Immature natural killer cell (primary cell): ENCODE data around the gene NECAB2. TPM values are rescaled to one million over a fixed set of nuclear protein-coding genes. Genes with fewer than 3 reads are reported as not detected.
"Not testable (repeated sequence)": the region's sequence is repeated elsewhere in the genome, so short reads cannot be mapped to it uniquely, and the experiment has no call there.

Experiments used
- DNase-seq, 3 donors: peaks; one replicate each; pipeline ENCODE4 v3.0.0; 2022; ENCODE audit warnings: mixed read lengths in 1 of 3
- H3K27ac Mint-ChIP-seq, 6 donors: one replicate each; pipeline ENCODE4 v1.8.0; 2020; ENCODE audit warnings: mixed read lengths in 6 of 6, mild to moderate bottlenecking in 5 of 6, inconsistent platforms in 4 of 6, moderate library complexity in 3 of 6
- H3K27me3 Mint-ChIP-seq, 3 donors: one replicate each; pipeline ENCODE4 v1.8.0; 2020 to 2021; ENCODE audit warnings: low read depth in 3 of 3, mild to moderate bottlenecking in 3 of 3, mixed read lengths in 3 of 3, moderate library complexity in 3 of 3, inconsistent platforms in 1 of 3
- H3K36me3 Mint-ChIP-seq, 3 donors: one replicate each; pipeline ENCODE4 v1.8.0; 2020; ENCODE audit warnings: mixed read lengths in 3 of 3, inconsistent platforms in 2 of 3, mild to moderate bottlenecking in 2 of 3
- H3K4me1 Mint-ChIP-seq, 2 donors: one replicate each; pipeline ENCODE4 v1.8.0; 2020; ENCODE audit warnings: inconsistent platforms in 2 of 2, mild to moderate bottlenecking in 2 of 2, mixed read lengths in 2 of 2, moderate library complexity in 1 of 2
- H3K4me3 Mint-ChIP-seq, 5 donors: one replicate each; pipeline ENCODE4 v1.8.0; 2020; ENCODE audit warnings: mild to moderate bottlenecking in 5 of 5, mixed read lengths in 5 of 5, inconsistent platforms in 3 of 5, moderate library complexity in 3 of 5
- H3K9me3 Mint-ChIP-seq, 6 donors: one replicate each; pipeline ENCODE4 v1.8.0; 2020; ENCODE audit warnings: mild to moderate bottlenecking in 6 of 6, mixed read lengths in 6 of 6, inconsistent platforms in 4 of 6, moderate library complexity in 3 of 6
- polyA plus RNA-seq, 3 donors: library from polyadenylated mRNA; unstranded; fragments of 300-500 nt; fragmentation: Illumina TruSeq; gene quantifications; one replicate each; pipeline ENCODE4 v1.2.3, GENCODE V29; 2021

Gene NECAB2
- polyA plus RNA-seq, 3 donors from 2014 or later: not detected

DNA sequence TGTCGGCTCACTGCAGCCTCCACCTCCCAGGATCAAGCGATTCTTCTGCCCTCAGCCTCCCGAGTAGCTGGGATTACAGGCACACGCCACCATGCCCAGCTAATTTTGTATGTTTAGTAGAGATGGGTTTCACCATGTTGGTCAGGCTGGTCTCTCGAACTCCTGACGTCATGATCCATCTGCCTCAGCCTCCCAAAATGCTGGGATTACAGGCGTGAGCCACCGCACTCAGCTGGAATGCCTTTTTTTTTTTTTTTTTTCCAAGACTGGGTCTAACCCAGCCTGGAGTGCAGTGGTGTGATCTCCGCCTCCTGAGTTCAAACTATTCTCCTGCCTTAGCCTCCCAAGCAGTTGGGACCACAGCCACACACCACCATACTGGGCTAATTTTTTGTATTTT lies 26.5 kb upstream of the NECAB2 start:
- H3K27ac Mint-ChIP-seq, H3K36me3 Mint-ChIP-seq, H3K4me1 Mint-ChIP-seq, H3K4me3 Mint-ChIP-seq, DNase-seq, H3K9me3 Mint-ChIP-seq, H3K27me3 Mint-ChIP-seq: not testable (repeated sequence)

DNA sequence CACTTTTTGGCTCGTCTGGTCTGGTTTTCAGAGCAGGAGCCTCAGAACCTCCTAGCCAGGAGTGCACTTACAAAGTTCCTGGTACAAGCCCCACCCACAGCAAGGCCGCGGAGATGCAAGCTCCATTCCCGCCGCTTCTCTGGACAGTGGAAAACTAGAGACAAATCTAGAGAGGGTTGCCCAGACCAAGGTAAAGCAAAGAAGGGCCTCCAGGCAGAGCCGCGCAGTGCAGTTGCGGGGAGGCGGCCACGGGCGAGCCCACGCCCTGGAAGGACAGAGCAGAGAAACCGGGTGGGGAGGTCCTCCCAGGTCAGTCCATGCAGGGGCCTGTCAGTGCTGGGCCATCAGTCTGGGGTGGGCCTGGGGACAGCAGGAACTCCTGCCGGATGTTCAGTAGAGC lies 26.0 kb upstream of the NECAB2 start:
- H3K27ac Mint-ChIP-seq: no peak overlapping the region
- DNase-seq: no peak

GRCh38 chr16:83942815-83943515 lies 25.1 kb upstream of the NECAB2 start:
- H3K36me3 Mint-ChIP-seq: no peaks in the 10 kb centered on the region
- peaks cover 3 to 7% (median 3%) of the 10 kb centered on the region in 3 donors for H3K27me3 Mint-ChIP-seq
- no peak overlapping the region for H3K4me3 Mint-ChIP-seq

More for the DNA sequence above, 26.0 kb upstream of the NECAB2 start:
- no peaks in the 10 kb centered on the region for H3K36me3 Mint-ChIP-seq
- peaks cover 3 to 9% (median 3%) of the 10 kb centered on the region in 3 donors for H3K27me3 Mint-ChIP-seq
- no peaks in the 10 kb centered on the region for H3K9me3 Mint-ChIP-seq
- H3K4me1 Mint-ChIP-seq: no peaks in the 10 kb centered on the region
- no peak overlapping the region for H3K4me3 Mint-ChIP-seq

GRCh38 chr16:83943516-83944050 lies 24.5 kb upstream of the NECAB2 start:
- H3K9me3 Mint-ChIP-seq: peaks cover 0 to 2% (median 0%) of the 10 kb centered on the region in 6 donors
- no peak overlapping the region for H3K4me3 Mint-ChIP-seq
- no peak for DNase-seq
- no peak overlapping the region for H3K27ac Mint-ChIP-seq
- H3K27me3 Mint-ChIP-seq: peaks cover 3 to 7% (median 3%) of the 10 kb centered on the region in 3 donors
- H3K36me3 Mint-ChIP-seq: no peaks in the 10 kb centered on the region
- no peaks in the 10 kb centered on the region for H3K4me1 Mint-ChIP-seq

More at GRCh38 chr16:83942815-83943515, 25.1 kb upstream of the NECAB2 start:
- no peak for DNase-seq
- Mint-ChIP-seq H3K9me3 (peaks cover 0 to 2% (median 0%) of the 10 kb centered on the region in 6 donors), H3K4me1 (no peaks in the 10 kb centered on the region), H3K27ac (no peak overlapping the region)

- H3K4me3 Mint-ChIP-seq: no peak overlapping the region
- H3K27ac Mint-ChIP-seq: no peak overlapping the region
- no peaks in the 10 kb centered on the region for H3K4me1 Mint-ChIP-seq
- H3K36me3 Mint-ChIP-seq: no peaks in the 10 kb centered on the region
- no peak for DNase-seq
- H3K9me3 Mint-ChIP-seq: peaks cover 0 to 2% (median 0%) of the 10 kb centered on the region in 6 donors
- H3K27me3 Mint-ChIP-seq: peaks cover 1 to 5% (median 4%) of the 10 kb centered on the region in 3 donors
Observed at GRCh38 chr16:83945587-83945986, 22.5 kb upstream of the NECAB2 start.

GRCh38 chr16:83946154-83946780 lies 21.8 kb upstream of the NECAB2 start:
- H3K36me3 Mint-ChIP-seq: no peaks in the 10 kb centered on the region
- H3K27ac Mint-ChIP-seq: no peak overlapping the region
- no peaks in the 10 kb centered on the region for H3K4me1 Mint-ChIP-seq
- no peak overlapping the region for H3K4me3 Mint-ChIP-seq
- H3K27me3 Mint-ChIP-seq: peaks cover 1 to 3% (median 3%) of the 10 kb centered on the region in 3 donors
- no peak for DNase-seq
- peaks cover 0 to 2% (median 0%) of the 10 kb centered on the region in 6 donors for H3K9me3 Mint-ChIP-seq

- Mint-ChIP-seq H3K4me3 (no peak overlapping the region), H3K9me3 (peaks cover 0 to 2% (median 0%) of the 10 kb centered on the region in 6 donors), H3K4me1 (no peaks in the 10 kb centered on the region), H3K36me3 (no peaks in the 10 kb centered on the region), H3K27me3 (peaks cover 1 to 3% (median 3%) of the 10 kb centered on the region in 3 donors), H3K27ac (no peak overlapping the region)
- no peak for DNase-seq
Observed at GRCh38 chr16:83946781-83947566, 21.1 kb upstream of the NECAB2 start.

DNA sequence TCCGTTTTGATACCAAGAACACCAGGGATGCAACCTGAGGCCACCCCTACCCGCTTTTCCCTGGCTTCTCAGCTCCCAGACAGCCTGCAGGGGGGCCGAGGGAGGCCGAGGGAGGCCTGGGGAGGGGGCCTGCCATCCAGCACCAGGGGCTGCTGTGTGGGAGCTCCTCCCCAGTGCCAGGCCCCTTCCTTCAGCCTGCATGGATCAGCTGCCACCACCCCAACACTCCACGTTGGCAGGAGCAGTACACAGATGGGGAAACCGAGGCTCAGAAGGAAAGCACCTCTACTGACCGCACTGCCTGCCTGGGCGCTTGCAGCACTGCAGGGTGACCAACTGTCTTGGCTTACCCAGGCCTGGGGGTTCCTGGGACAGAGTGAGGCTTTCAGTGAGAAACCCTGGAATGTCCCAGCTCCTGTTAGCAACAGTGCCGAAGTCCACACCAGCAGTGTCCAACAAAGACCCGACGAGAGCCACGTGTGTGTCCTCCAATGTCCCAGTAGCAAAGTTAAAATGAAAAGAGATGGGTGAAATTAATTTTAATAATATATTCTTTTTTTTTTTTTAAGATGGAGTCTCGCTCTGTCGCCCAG lies 20.3 kb upstream of the NECAB2 start:
- Mint-ChIP-seq H3K27me3 (peaks cover 1 to 3% (median 3%) of the 10 kb centered on the region in 3 donors), H3K36me3 (no peaks in the 10 kb centered on the region), H3K4me3 (no peak overlapping the region), H3K27ac (no peak overlapping the region), H3K4me1 (peaks cover 0 to 1% of the 10 kb centered on the region in 2 donors), H3K9me3 (peaks cover 0 to 2% (median 0%) of the 10 kb centered on the region in 6 donors)
- DNase-seq: no peak

GRCh38 chr16:83948914-83949723 lies 18.9 kb upstream of the NECAB2 start:
- no peak for DNase-seq
- Mint-ChIP-seq H3K27me3 (peaks cover 1 to 3% (median 3%) of the 10 kb centered on the region in 3 donors), H3K4me1 (peaks cover 0 to 4% of the 10 kb centered on the region in 2 donors), H3K9me3 (peaks cover 0 to 2% (median 0%) of the 10 kb centered on the region in 6 donors), H3K27ac (no peak overlapping the region), H3K36me3 (no peaks in the 10 kb centered on the region), H3K4me3 (no peak overlapping the region)

GRCh38 chr16:83949724-83950001 lies 18.4 kb upstream of the NECAB2 start:
- DNase-seq: no peak
- H3K36me3 Mint-ChIP-seq: no peaks in the 10 kb centered on the region
- H3K4me3 Mint-ChIP-seq: no peak overlapping the region
- peaks cover 1 to 6% (median 3%) of the 10 kb centered on the region in 3 donors for H3K27me3 Mint-ChIP-seq
- H3K4me1 Mint-ChIP-seq: peaks cover 0 to 4% of the 10 kb centered on the region in 2 donors
- H3K9me3 Mint-ChIP-seq: peaks cover 0 to 2% (median 0%) of the 10 kb centered on the region in 6 donors
- H3K27ac Mint-ChIP-seq: no peak overlapping the region

DNA sequence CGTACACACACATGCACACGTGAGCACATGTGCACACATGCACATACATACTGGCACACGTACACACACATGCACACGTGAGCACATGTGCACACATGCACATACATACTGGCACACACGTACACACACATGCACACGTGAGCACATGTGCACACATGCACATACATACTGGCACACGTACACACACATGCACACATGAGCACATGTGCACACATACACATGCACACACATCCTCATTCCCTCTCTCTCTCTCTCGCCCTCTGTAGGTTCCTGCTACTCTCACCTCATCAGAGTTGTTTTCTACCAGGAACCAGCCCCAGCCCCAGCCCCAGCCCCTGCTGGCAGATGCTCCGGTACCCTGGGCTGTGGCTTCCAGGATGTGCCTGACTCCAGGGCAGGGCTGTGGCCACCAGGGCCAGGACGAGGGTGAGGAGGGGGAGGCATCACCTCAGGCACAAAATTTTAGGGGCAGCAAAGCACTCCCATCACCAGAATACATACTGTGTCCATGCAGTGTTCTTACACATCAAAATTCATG lies 17.1 kb upstream of the NECAB2 start:
- H3K4me1 Mint-ChIP-seq, H3K36me3 Mint-ChIP-seq, DNase-seq, H3K4me3 Mint-ChIP-seq, H3K27ac Mint-ChIP-seq, H3K27me3 Mint-ChIP-seq, H3K9me3 Mint-ChIP-seq: not testable (repeated sequence)

GRCh38 chr16:83951544-83951943 lies 16.5 kb upstream of the NECAB2 start:
- DNase-seq: no peak
- H3K9me3 Mint-ChIP-seq: peaks cover 0 to 2% (median 0%) of the 10 kb centered on the region in 6 donors
- H3K27ac Mint-ChIP-seq: no peak overlapping the region
- H3K36me3 Mint-ChIP-seq: no peaks in the 10 kb centered on the region
- H3K27me3 Mint-ChIP-seq: peaks cover 1 to 6% (median 3%) of the 10 kb centered on the region in 3 donors
- H3K4me3 Mint-ChIP-seq: no peak overlapping the region
- H3K4me1 Mint-ChIP-seq: peaks cover 0 to 4% of the 10 kb centered on the region in 2 donors

GRCh38 chr16:83952587-83952939 lies 15.5 kb upstream of the NECAB2 start:
- H3K4me1 Mint-ChIP-seq: peaks cover 0 to 4% of the 10 kb centered on the region in 2 donors
- peaks cover 0 to 6% (median 3%) of the 10 kb centered on the region in 3 donors for H3K27me3 Mint-ChIP-seq
- H3K4me3 Mint-ChIP-seq: no peak overlapping the region
- H3K27ac Mint-ChIP-seq: no peak overlapping the region
- no peaks in the 10 kb centered on the region for H3K36me3 Mint-ChIP-seq
- no peak for DNase-seq
- no peaks in the 10 kb centered on the region for H3K9me3 Mint-ChIP-seq
